PC-9 (cell line): Measurements from ENCODE around the gene PRSS48. TPM values are rescaled to one million over a fixed set of nuclear protein-coding genes. Genes with fewer than 3 reads are reported as not detected.

Experiments used
- BruUV-seq: library from RNA; stranded (reverse); fragments of 400-500 nt; replicated peaks from 2 replicates; lab custom pipeline; 2021; lab: Mats Ljungman, UMichigan
- CTCF ChIA-PET: fragments of 300-600 bp; sonication (Branson Sonifier 250); formaldehyde crosslinking; loops from one replicate; lab custom pipeline; 2022; ENCODE audit warnings: antibody characterized with exemption; lab: Charles Lee
- POLR2A ChIA-PET: fragments of 300-600 bp; sonication (Branson Sonifier 250); formaldehyde crosslinking; loops from one replicate; lab custom pipeline; 2022; ENCODE audit warnings: antibody characterized with exemption; ENCODE audit not compliant: unreplicated experiment; lab: Charles Lee
- DNase-seq, 2 experiments: peaks; one replicate each; pipeline versions ENCODE4 v3.0.0 to v3.0.0-alpha.2; 2015 to 2022; ENCODE audit warnings: mixed read lengths in 1 of 2
- H2AFZ ChIP-seq: fragments of 200-600 bp; sonication (generic); 2 replicates; pipeline ENCODE4 v1.8.1; 2017; ENCODE audit warnings: antibody characterized with exemption
- H3F3A ChIP-seq: fragments of 200-600 bp; sonication (generic); 2 replicates; pipeline ENCODE4 v1.8.1; 2017; ENCODE audit warnings: antibody characterized with exemption, mild to moderate bottlenecking, low read depth; ENCODE audit not compliant: insufficient read depth
- H3K27ac ChIP-seq: fragments of 200-600 bp; sonication (generic); 2 replicates; pipeline ENCODE4 v1.6.1; 2016; ENCODE audit warnings: mixed run types
- H3K27me3 ChIP-seq: fragments of 200-600 bp; sonication (generic); 2 replicates; pipeline ENCODE4 v1.6.1; 2016; ENCODE audit warnings: low read depth, mixed run types; ENCODE audit not compliant: insufficient read depth
- H3K36me3 ChIP-seq: fragments of 200-600 bp; sonication (generic); 2 replicates; pipeline ENCODE4 v1.6.1; 2016; ENCODE audit warnings: low read depth, mixed run types
- H3K4me1 ChIP-seq: fragments of 200-600 bp; sonication (generic); replicated peaks from 2 replicates; pipeline ENCODE4 v1.6.1; 2016; ENCODE audit warnings: mixed run types; ENCODE audit not compliant: insufficient read depth
- H3K4me2 ChIP-seq: fragments of 200-600 bp; sonication (generic); 2 replicates; pipeline ENCODE4 v1.6.1; 2017; ENCODE audit warnings: mixed run types
- H3K4me3 ChIP-seq: fragments of 200-600 bp; sonication (generic); 2 replicates; pipeline ENCODE4 v1.6.1; 2016; ENCODE audit warnings: mixed run types
- H3K79me2 ChIP-seq: fragments of 200-600 bp; sonication (generic); 2 replicates; pipeline ENCODE4 v1.6.1; 2017; ENCODE audit warnings: low read depth, mixed run types
- H3K9me2 ChIP-seq: fragments of 200-600 bp; sonication (generic); 2 replicates; pipeline ENCODE4 v1.8.1; 2017; ENCODE audit warnings: mild to moderate bottlenecking; ENCODE audit not compliant: insufficient read depth
- H3K9me3 ChIP-seq: fragments of 200-600 bp; sonication (generic); 2 replicates; pipeline ENCODE4 v1.8.1; 2016; ENCODE audit warnings: low read depth; ENCODE audit not compliant: insufficient read depth
- H4K20me1 ChIP-seq: fragments of 200-600 bp; sonication (generic); 2 replicates; pipeline ENCODE4 v1.8.1; 2017; ENCODE audit not compliant: insufficient read depth
- CTCF ChIP-seq: fragments of 200-600 bp; sonication (generic); conservative IDR thresholded peaks from 2 replicates; pipeline ENCODE4 v1.6.1; 2017; ENCODE audit warnings: mixed run types, antibody characterized with exemption, mild to moderate bottlenecking, moderate library complexity
- EZH2 ChIP-seq: fragments of 200-600 bp; sonication (generic); IDR thresholded peaks from 2 replicates; pipeline ENCODE4 v1.8.0; 2017; ENCODE audit warnings: antibody characterized with exemption, low read depth
- intact Hi-C: fragments of 100-400 bp; cut with micrococcal nuclease; formaldehyde crosslinking; loops from one replicate; pipeline ENCODE4 v1.10.0; 2022; ENCODE audit not compliant: unreplicated experiment
- total RNA-seq: library from RNA; stranded (reverse); gene quantifications from 2 replicates; pipeline ENCODE4 v1.2.3, GENCODE V29; 2021

PRSS48 gene
- total RNA-seq, 1 experiment from 2014 or later = not detected

DNA sequence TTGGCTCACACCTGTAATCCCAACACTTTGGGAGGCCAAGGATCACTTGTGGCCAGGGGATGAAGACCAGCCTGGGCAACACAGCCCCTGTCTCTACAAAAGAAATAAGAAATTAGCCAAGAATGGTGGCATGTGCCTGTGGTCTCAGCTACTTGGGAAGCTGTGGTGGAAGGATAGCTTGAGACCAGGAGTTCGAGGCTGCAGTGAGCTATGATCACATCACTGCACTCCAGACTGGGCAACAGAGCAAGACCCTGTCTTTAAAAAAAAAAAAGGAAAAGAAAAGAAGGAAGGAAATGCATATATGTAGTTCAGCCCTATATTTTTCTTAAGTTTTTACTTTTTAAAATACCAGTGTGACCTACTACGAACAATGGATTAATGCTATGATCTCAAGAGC lies 15.1 kb downstream of the PRSS48 start:
- Histone ChIP-seq H3K27me3 (no peaks in the 10 kb centered on the region), H3K27ac (no peak overlapping the region), H3F3A (no peaks in the 10 kb centered on the region), H3K9me2 (no peaks in the 10 kb centered on the region), H3K4me2 (no peak overlapping the region), H3K79me2 (peaks cover 13% of the 10 kb centered on the region; the same call in 1 of the 2 replicates), H3K9me3 (no peaks in the 10 kb centered on the region), H3K4me3 (no peak overlapping the region), H4K20me1 (no peaks in the 10 kb centered on the region), H3K36me3 (no peaks in the 10 kb centered on the region), H3K4me1 (no peaks in the 10 kb centered on the region), H2AFZ (no peak overlapping the region)
- no peak for TF ChIP-seq EZH2
- no peak for TF ChIP-seq CTCF
- CTCF ChIA-PET = no interaction called here
- BruUV-seq = no TSS peak
- intact Hi-C loops = no loop called here
- POLR2A ChIA-PET = interaction anchor here (0.6 kb wide), 1 partner anchor 18 kb away, joined by 5 read pairs; no protein-coding TSS in a partner anchor
- DNase-seq = no peak

GRCh38 chr4:151294833-151295496 lies 18.0 kb downstream of the PRSS48 start:
- no peak for DNase-seq
- POLR2A ChIA-PET = no interaction called here
- no peak overlapping the region for H3K27ac ChIP-seq
- no peak overlapping the region for H3K4me3 ChIP-seq
- CTCF ChIA-PET = interaction anchor here (0.6 kb wide), 1 partner anchor 9 kb away, joined by 4 read pairs; no protein-coding TSS in a partner anchor
- no peak overlapping the region for H2AFZ ChIP-seq
- H3K4me1 ChIP-seq = no peaks in the 10 kb centered on the region
- no peaks in the 10 kb centered on the region for H3K9me3 ChIP-seq
- intact Hi-C loops = no loop called here
- H3K36me3 ChIP-seq = no peaks in the 10 kb centered on the region
- H3K9me2 ChIP-seq = no peaks in the 10 kb centered on the region
- peaks cover 22% of the 10 kb centered on the region; the same call in 1 of the 2 replicates for H3K79me2 ChIP-seq
- TF ChIP-seq CTCF (no peak), EZH2 (no peak)
- no peak overlapping the region for H3K4me2 ChIP-seq
- H4K20me1 ChIP-seq = no peaks in the 10 kb centered on the region
- H3F3A ChIP-seq = no peaks in the 10 kb centered on the region
- no peaks in the 10 kb centered on the region for H3K27me3 ChIP-seq
- no TSS peak for BruUV-seq

DNA sequence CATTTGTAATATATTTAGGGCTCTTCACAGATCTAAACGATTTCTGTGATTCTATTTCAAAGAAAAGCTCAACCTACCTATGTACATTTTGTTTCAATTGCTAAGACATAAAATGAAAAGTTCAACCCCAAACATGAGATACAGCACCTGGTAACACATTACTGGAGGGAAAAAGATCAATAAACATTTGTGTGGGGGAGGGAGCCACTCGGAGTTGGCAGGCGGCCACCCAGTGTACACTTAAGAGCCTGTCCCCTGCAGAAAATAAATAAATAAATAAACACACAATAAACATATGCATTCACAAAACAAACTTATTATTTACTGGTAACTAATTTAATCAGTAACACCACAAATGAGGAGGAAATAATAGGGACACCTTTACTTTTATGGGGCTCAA lies 19.3 kb downstream of the PRSS48 start:
- H4K20me1 ChIP-seq = no peaks in the 10 kb centered on the region

More for the DNA sequence above, 19.3 kb downstream of the PRSS48 start:
- Histone ChIP-seq H2AFZ (no peak overlapping the region), H3K27me3 (no peaks in the 10 kb centered on the region), H3K79me2 (peaks cover 22% of the 10 kb centered on the region; the same call in 1 of the 2 replicates), H3K4me2 (no peak overlapping the region), H3K36me3 (no peaks in the 10 kb centered on the region), H3K27ac (no peak overlapping the region), H3K9me2 (no peaks in the 10 kb centered on the region), H3F3A (no peaks in the 10 kb centered on the region), H3K9me3 (no peaks in the 10 kb centered on the region), H3K4me3 (no peak overlapping the region), H3K4me1 (no peaks in the 10 kb centered on the region)
- TF ChIP-seq EZH2 = no peak
- no peak for TF ChIP-seq CTCF
- no TSS peak for BruUV-seq
- intact Hi-C loops = no loop called here
- POLR2A ChIA-PET = no interaction called here
- DNase-seq = no peak
- CTCF ChIA-PET = no interaction called here
